Trophoblast cell (in vitro differentiated cells and primary cell): ENCODE results near the gene ZMYND8.
A peak's percentile ranks its signal among the peaks of the same experiment; 100 is the strongest.
"Not testable (repeated sequence)": the region's sequence is repeated elsewhere in the genome, so short reads cannot be mapped to it uniquely, and the experiment has no call there.

Experiments used
- DNase-seq, 2 donors: peaks; one replicate each; pipeline ENCODE4 v3.0.0-alpha.2; 2016
- H2AFZ ChIP-seq: 2 replicates; pipeline ENCODE4 v1.6.1; 2013; ENCODE audit warnings: low read length, moderate library complexity, mild to moderate bottlenecking; ENCODE audit not compliant: insufficient read depth, poor library complexity
- H2AK5ac ChIP-seq: 2 replicates; pipeline ENCODE4 v1.6.1; 2013; ENCODE audit warnings: mild to moderate bottlenecking, low read length
- H2BK120ac ChIP-seq: 2 replicates; pipeline ENCODE4 v1.6.1; 2013; ENCODE audit warnings: low read length, mild to moderate bottlenecking, moderate library complexity; ENCODE audit not compliant: insufficient read depth, poor library complexity
- H2BK12ac ChIP-seq: 2 replicates; pipeline ENCODE4 v1.6.1; 2013; ENCODE audit warnings: mild to moderate bottlenecking, low read length, moderate library complexity
- H2BK5ac ChIP-seq: 2 replicates; pipeline ENCODE4 v1.6.1; 2013; ENCODE audit warnings: low read length, low read depth, moderate library complexity, mild to moderate bottlenecking; ENCODE audit not compliant: poor library complexity
- H3K14ac ChIP-seq: 2 replicates; pipeline ENCODE4 v1.6.1; 2013; ENCODE audit warnings: mild to moderate bottlenecking, low read length
- H3K18ac ChIP-seq: 2 replicates; pipeline ENCODE4 v1.6.1; 2013; ENCODE audit warnings: mild to moderate bottlenecking, low read length
- H3K23ac ChIP-seq: 2 replicates; pipeline ENCODE4 v1.6.1; 2013; ENCODE audit warnings: low read length
- H3K27ac ChIP-seq: 2 replicates; pipeline ENCODE4 v1.5.1; 2013; ENCODE audit warnings: low read depth, mild to moderate bottlenecking, inconsistent platforms, low read length, moderate library complexity
- H3K27me3 ChIP-seq: 2 replicates; pipeline ENCODE4 v1.6.1; 2013; ENCODE audit warnings: inconsistent platforms, mild to moderate bottlenecking, low read length, moderate library complexity; ENCODE audit not compliant: insufficient read depth
- H3K36me3 ChIP-seq, 2 experiments: 1 replicate in 1 of 2; 2 replicates in 1 of 2; pipeline ENCODE4 v1.6.1; 2013; ENCODE audit warnings: low read length in 2 of 2, mild to moderate bottlenecking in 2 of 2, moderate library complexity in 1 of 2; ENCODE audit not compliant: insufficient read depth in 2 of 2, control insufficient read depth in 1 of 2
- H3K4ac ChIP-seq: 2 replicates; pipeline ENCODE4 v1.6.1; 2013; ENCODE audit warnings: low read depth, mild to moderate bottlenecking, low read length, moderate library complexity
- H3K4me1 ChIP-seq, 2 experiments: 1 replicate in 1 of 2; 2 replicates in 1 of 2; pipeline ENCODE4 v1.6.1; 2013; ENCODE audit warnings: low read length in 2 of 2, mild to moderate bottlenecking in 2 of 2, moderate library complexity in 1 of 2; ENCODE audit not compliant: insufficient read depth in 2 of 2, control insufficient read depth in 1 of 2
- H3K4me2 ChIP-seq: 2 replicates; pipeline ENCODE4 v1.6.1; 2013; ENCODE audit warnings: inconsistent platforms, mild to moderate bottlenecking, low read length, moderate library complexity
- H3K4me3 ChIP-seq: 2 replicates; pipeline ENCODE4 v1.5.1; 2013; ENCODE audit warnings: mild to moderate bottlenecking, low read depth, low read length, inconsistent platforms
- H3K79me1 ChIP-seq: one replicate; pipeline ENCODE4 v1.6.1; 2013; ENCODE audit warnings: low read length
- H3K79me2 ChIP-seq: 2 replicates; pipeline ENCODE4 v1.6.1; 2013; ENCODE audit warnings: low read length, mild to moderate bottlenecking; ENCODE audit not compliant: control insufficient read depth, insufficient read depth, poor library complexity
- H3K9ac ChIP-seq: 2 replicates; pipeline ENCODE4 v1.6.1; 2013; ENCODE audit warnings: mild to moderate bottlenecking, low read length
- H3K9me3 ChIP-seq: 2 replicates; pipeline ENCODE4 v1.6.1; 2013; ENCODE audit warnings: low read depth, mild to moderate bottlenecking, control low read depth, inconsistent platforms, low read length; ENCODE audit not compliant: insufficient read depth
- H4K12ac ChIP-seq: 2 replicates; pipeline ENCODE4 v1.6.1; 2013; ENCODE audit warnings: low read depth, mild to moderate bottlenecking, low read length, moderate library complexity
- H4K8ac ChIP-seq: 2 replicates; pipeline ENCODE4 v1.6.1; 2013; ENCODE audit warnings: low read depth, mild to moderate bottlenecking, low read length, moderate library complexity
- H4K91ac ChIP-seq: one replicate; pipeline ENCODE4 v1.6.1; 2013; ENCODE audit warnings: low read depth, mild to moderate bottlenecking, low read length, moderate library complexity
- WGBS: extraction: QIAGEN DNeasy Blood & Tissue Kit; methylation state at CpG from one replicate; pipeline ENCODE4 v1.1.7; 2013; ENCODE audit warnings: missing lambda C conversion rate; ENCODE audit not compliant: insufficient read length, insufficient coverage; ENCODE audit errors: extremely low coverage; 5-methylcytosine and 5-hydroxymethylcytosine counted together

Gene ZMYND8

GRCh38 chr20:47374121-47374520 is 17.6 kb upstream of the ZMYND8 start:
- H3K4me1 ChIP-seq: peaks cover 14 to 15% of the 10 kb centered on the region in 2 experiments
- not testable (repeated sequence) for DNase-seq, H3K9me3 ChIP-seq, H3K4ac ChIP-seq, H3K4me2 ChIP-seq, H4K8ac ChIP-seq, H2AFZ ChIP-seq, H3K4me3 ChIP-seq, H2BK5ac ChIP-seq, H3K18ac ChIP-seq, H3K27ac ChIP-seq, H4K12ac ChIP-seq, H3K27me3 ChIP-seq, H3K23ac ChIP-seq, H3K79me2 ChIP-seq, H3K9ac ChIP-seq, H3K36me3 ChIP-seq
- peak overlapping the region; percentile 5 for H2BK120ac ChIP-seq
- H2AK5ac ChIP-seq: peak overlapping the region; percentile 87
- H3K79me1 ChIP-seq: peaks cover 43% of the 10 kb centered on the region
- no CpG with 5 or more reads among the region's 8 CpGs for WGBS
- peak overlapping the region; percentile 36 for H4K91ac ChIP-seq
- H3K14ac ChIP-seq: peak overlapping the region; percentile 6
- H2BK12ac ChIP-seq: peak overlapping the region; percentile 46

- Histone ChIP-seq H2BK12ac (peak overlapping the region; percentile 75), H3K27ac (peak overlapping the region; percentile 93), H4K8ac (peak overlapping the region; percentile 57), H3K14ac (peak overlapping the region; percentile 60), H3K4ac (no peak overlapping the region), H3K4me1 (peaks cover 17 to 19% of the 10 kb centered on the region in 2 experiments), H3K18ac (no peak overlapping the region), H4K12ac (no peak overlapping the region), H2AFZ (no peak overlapping the region), H4K91ac (peak overlapping the region; percentile 63), H3K9ac (no peak overlapping the region), H3K23ac (no peak overlapping the region), H3K4me3 (no peak overlapping the region), H3K36me3 (no peaks in the 10 kb centered on the region), H3K9me3 (no peaks in the 10 kb centered on the region), H2BK5ac (peak overlapping the region; percentile 51), H2AK5ac (peak overlapping the region; percentile 64), H2BK120ac (peak overlapping the region; percentile 85), H3K79me2 (peaks cover 2% of the 10 kb centered on the region), H3K79me1 (peaks cover 45% of the 10 kb centered on the region), H3K4me2 (no peak overlapping the region), H3K27me3 (no peaks in the 10 kb centered on the region)
- DNase-seq: no peak
- no CpG with 5 or more reads among the region's 2 CpGs for WGBS
Observed at GRCh38 chr20:47373206-47373733, 16.8 kb upstream of the ZMYND8 start.

- peak overlapping the region; percentile 0 for H3K18ac ChIP-seq
- DNase-seq: peak; percentile 68 to 80
- H4K8ac ChIP-seq: peak overlapping the region; percentile 47
- no CpG with 5 or more reads among the region's 15 CpGs for WGBS
- H3K4ac ChIP-seq: peak overlapping the region; percentile 8
- no peak overlapping the region for H3K4me3 ChIP-seq
- no peak overlapping the region for H3K9ac ChIP-seq
- H3K9me3 ChIP-seq: no peaks in the 10 kb centered on the region
- peaks cover 17 to 19% of the 10 kb centered on the region in 2 experiments for H3K4me1 ChIP-seq
- peaks cover 39% of the 10 kb centered on the region for H3K79me1 ChIP-seq
- peak overlapping the region; percentile 47 for H4K12ac ChIP-seq
- no peak overlapping the region for H3K4me2 ChIP-seq
- H3K14ac ChIP-seq: peak overlapping the region; percentile 26
- H2BK12ac ChIP-seq: peak overlapping the region; percentile 81
- H2AK5ac ChIP-seq: no peak overlapping the region
- peak overlapping the region; percentile 65 for H3K27ac ChIP-seq
- peaks cover 2% of the 10 kb centered on the region for H3K79me2 ChIP-seq
- no peaks in the 10 kb centered on the region for H3K27me3 ChIP-seq
- peak overlapping the region; percentile 85 for H2BK120ac ChIP-seq
- H3K23ac ChIP-seq: no peak overlapping the region
- peak overlapping the region; percentile 38 for H2AFZ ChIP-seq
- H3K36me3 ChIP-seq: no peaks in the 10 kb centered on the region
- peak overlapping the region; percentile 45 for H2BK5ac ChIP-seq
- peak overlapping the region; percentile 36 for H4K91ac ChIP-seq
Observed at GRCh38 chr20:47370850-47371782, 14.6 kb upstream of the ZMYND8 start.

GRCh38 chr20:47370214-47370613 is 13.7 kb upstream of the ZMYND8 start:
- Histone ChIP-seq H3K4ac (no peak overlapping the region), H4K8ac (no peak overlapping the region), H4K12ac (no peak overlapping the region), H2AK5ac (peak overlapping the region; percentile 88), H4K91ac (peak overlapping the region; percentile 80), H3K23ac (no peak overlapping the region), H2BK120ac (peak overlapping the region; percentile 77), H3K4me1 (peaks cover 18 to 21% of the 10 kb centered on the region in 2 experiments), H3K9me3 (no peaks in the 10 kb centered on the region), H3K4me3 (no peak overlapping the region), H3K79me1 (peaks cover 41% of the 10 kb centered on the region), H3K18ac (peak overlapping the region; percentile 43), H2AFZ (no peak overlapping the region), H2BK5ac (no peak overlapping the region), H3K9ac (no peak overlapping the region), H3K27me3 (no peaks in the 10 kb centered on the region), H3K36me3 (no peaks in the 10 kb centered on the region), H3K79me2 (peaks cover 2% of the 10 kb centered on the region), H3K27ac (peak overlapping the region; percentile 58), H3K14ac (peak overlapping the region; percentile 54), H2BK12ac (peak overlapping the region; percentile 79), H3K4me2 (no peak overlapping the region)
- DNase-seq: no peak
- WGBS: no CpG with 5 or more reads among the region's 10 CpGs
